ENCODE measurements around the gene MCIDAS.

Gene MCIDAS

GRCh38 chr5:55234121-55234700 is 7.1 kb upstream of the MCIDAS start:
- TF ChIP-seq, protein P1, sequence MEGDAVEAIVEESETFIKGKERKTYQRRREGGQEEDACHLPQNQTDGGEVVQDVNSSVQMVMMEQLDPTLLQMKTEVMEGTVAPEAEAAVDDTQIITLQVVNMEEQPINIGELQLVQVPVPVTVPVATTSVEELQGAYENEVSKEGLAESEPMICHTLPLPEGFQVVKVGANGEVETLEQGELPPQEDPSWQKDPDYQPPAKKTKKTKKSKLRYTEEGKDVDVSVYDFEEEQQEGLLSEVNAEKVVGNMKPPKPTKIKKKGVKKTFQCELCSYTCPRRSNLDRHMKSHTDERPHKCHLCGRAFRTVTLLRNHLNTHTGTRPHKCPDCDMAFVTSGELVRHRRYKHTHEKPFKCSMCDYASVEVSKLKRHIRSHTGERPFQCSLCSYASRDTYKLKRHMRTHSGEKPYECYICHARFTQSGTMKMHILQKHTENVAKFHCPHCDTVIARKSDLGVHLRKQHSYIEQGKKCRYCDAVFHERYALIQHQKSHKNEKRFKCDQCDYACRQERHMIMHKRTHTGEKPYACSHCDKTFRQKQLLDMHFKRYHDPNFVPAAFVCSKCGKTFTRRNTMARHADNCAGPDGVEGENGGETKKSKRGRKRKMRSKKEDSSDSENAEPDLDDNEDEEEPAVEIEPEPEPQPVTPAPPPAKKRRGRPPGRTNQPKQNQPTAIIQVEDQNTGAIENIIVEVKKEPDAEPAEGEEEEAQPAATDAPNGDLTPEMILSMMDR (IDR thresholded peaks at IDR 0.05; ENCODE audit: low read depth, low read length, missing control alignments) = no peak
- DNase-seq (ENCODE audit: low read depth) = no peak
- H3K4me3 ChIP-seq (ENCODE audit: low read depth, low read length) = peak overlapping the region; percentile 54

DNA sequence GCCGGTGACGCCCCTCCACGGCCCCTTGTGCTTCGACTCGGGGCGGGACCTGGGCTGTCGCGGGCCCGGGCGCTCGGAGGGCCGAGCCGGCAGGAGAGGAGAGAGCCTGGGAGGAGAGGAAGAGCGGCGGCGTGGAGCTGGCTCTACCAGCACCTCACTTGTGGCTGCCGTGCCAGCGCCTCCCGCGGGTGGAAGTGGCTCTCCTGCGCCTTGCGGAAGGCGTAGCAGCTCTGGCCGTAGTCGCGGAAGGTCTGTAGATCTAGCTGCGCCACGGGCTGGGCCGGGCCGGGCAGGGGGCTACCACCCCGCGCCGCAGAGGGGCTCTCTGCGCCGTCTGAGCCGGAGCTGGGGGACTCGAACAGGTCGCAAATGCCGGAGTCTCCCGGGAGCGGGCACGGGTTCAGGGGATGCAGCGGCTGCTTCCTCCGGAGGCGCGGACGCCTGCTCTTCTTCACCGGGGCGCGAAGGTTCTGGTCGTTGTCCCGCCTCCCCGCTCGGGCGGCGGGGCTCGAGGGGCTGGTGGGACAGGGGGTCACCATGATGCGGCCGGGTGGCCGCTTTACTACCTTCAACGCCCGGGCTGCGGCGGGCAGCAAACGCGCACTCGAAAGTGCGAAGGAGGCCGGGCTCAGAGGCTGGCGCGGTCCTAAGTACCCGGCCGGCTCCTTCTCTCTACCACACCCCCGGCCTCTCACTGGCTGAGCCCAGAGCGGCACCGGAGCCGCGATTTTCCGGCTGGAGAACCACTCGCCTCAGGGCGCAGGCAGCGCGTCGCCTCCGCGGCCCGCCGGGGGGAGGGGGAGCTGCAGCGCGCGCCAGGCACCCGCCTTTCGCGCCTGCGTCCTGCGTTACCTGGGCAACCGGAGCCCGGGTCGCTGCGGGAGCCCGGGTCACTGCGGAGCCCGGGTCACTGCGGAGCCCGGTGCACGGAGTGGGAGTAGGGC is 6.1 kb upstream of the MCIDAS start, which contains the start of gene CCNO:
CCNO (minus strand) TSS at position 624 of the 944 bp plus-strand sequence; CDS start at position 539, 85 bp downstream.
- TF ChIP-seq, protein P1 (IDR thresholded peaks at IDR 0.05; ENCODE audit: low read depth, low read length, missing control alignments) = no peak
- peak within 1 kb of the TSS; percentile 54 for H3K4me3 ChIP-seq (ENCODE audit: low read depth, low read length)
- no peak for DNase-seq (ENCODE audit: low read depth)

DNA sequence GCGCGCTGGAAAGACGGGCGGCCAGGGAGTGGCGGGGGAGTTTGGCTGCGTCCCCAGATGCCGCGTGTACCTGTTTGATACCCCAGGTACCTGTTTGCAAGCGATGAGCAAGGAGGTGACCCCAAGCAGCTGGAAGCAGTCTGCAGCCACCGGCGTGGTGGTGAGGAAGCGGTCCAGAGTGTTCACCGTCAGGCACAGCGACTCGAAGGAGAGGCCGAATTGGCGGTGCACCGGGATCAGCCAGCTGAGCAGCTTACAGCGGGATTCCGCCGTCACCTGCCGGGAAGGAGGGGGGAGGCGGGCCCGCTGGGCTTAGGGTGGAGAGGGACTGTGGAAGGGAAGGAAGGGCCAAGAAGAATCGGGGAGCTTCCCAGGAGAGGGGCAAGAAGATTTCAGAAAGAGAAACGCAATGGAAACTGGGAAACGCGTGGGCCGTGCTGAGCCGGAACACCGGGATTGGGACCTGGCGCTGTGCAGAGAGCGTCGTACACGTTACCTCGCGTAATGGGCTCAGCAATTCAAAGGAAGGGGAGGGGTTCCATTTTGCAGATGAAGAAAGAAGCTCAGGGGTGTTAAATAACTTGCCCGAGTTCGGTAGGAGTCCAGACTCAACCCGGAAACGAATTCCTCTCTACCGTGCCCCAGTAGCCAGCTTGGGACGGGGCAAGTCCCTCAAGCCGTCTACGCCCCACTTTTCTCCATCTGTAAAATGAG is 5.3 kb upstream of the MCIDAS start:
- peak overlapping the region; percentile 54 for H3K4me3 ChIP-seq (ENCODE audit: low read depth, low read length)
- DNase-seq (ENCODE audit: low read depth) = no peak
- TF ChIP-seq, protein P1 (IDR thresholded peaks at IDR 0.05; ENCODE audit: low read depth, low read length, missing control alignments) = no peak

DNA sequence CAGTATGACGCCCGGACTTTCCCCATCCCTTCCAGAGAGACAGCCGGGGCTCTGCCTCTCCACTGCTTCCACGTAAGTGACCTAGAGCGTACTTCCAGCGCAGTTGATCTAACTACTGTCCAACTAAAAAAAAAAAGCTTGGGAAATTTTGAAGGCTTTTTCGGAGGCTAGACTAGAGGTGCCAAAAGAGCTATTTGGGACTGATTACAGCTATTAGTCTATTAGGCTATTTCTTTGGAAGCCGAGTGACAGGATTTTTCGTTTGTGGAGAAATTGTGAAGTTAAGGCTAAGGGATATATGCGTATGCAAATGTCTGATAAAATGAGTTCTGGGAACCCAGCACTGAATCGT is 4.8 kb upstream of the MCIDAS start:
- TF ChIP-seq, protein P1 (IDR thresholded peaks at IDR 0.05; ENCODE audit: low read depth, low read length, missing control alignments) = no peak
- no peak overlapping the region for H3K4me3 ChIP-seq (ENCODE audit: low read depth, low read length)
- no peak for DNase-seq (ENCODE audit: low read depth)

- no peak for DNase-seq (ENCODE audit: low read depth)
- TF ChIP-seq, protein P1 (IDR thresholded peaks at IDR 0.05; ENCODE audit: low read depth, low read length, missing control alignments) = no peak
- H3K4me3 ChIP-seq (ENCODE audit: low read depth, low read length) = no peak overlapping the region
Observed at GRCh38 chr5:55231029-55231918, 4.2 kb upstream of the MCIDAS start.

- H3K4me3 ChIP-seq (ENCODE audit: low read depth, low read length) = no peak overlapping the region
- DNase-seq (ENCODE audit: low read depth) = no peak
- TF ChIP-seq, protein P1 (IDR thresholded peaks at IDR 0.05; ENCODE audit: low read depth, low read length, missing control alignments) = no peak
Observed at GRCh38 chr5:55230086-55230629, 3.0 kb upstream of the MCIDAS start.

Measured in GM12864 (cell line).